WTC11 (cell line): ENCODE measurements around the gene BBS9. TPM values are rescaled to one million over a fixed set of nuclear protein-coding genes. Genes with fewer than 3 reads are reported as not detected.

Experiments
- ATAC-seq: fragments of 200-7000 bp; cut with Tn5 transposase; 2 replicates; pipeline ENCODE4 v1.10.0; 2021; ENCODE audit warnings: mild to moderate bottlenecking, moderate library complexity
- CTCF ChIA-PET: fragments of 300-600 bp; sonication (Branson Sonifier 250); formaldehyde crosslinking; loops from one replicate; lab custom pipeline; 2021; ENCODE audit warnings: antibody characterized with exemption; lab: Charles Lee
- POLR2A ChIA-PET: fragments of 350-600 bp; sonication (Branson Sonifier 250); formaldehyde crosslinking; loops from one replicate; lab custom pipeline; 2021; ENCODE audit warnings: antibody characterized with exemption; lab: Charles Lee
- DNase-seq: peaks from one replicate; pipeline ENCODE4 v3.0.0; 2021; ENCODE audit warnings: low spot score
- H3K27ac Mint-ChIP-seq: 2 replicates; pipeline ENCODE4 v1.8.0; 2021; ENCODE audit warnings: mixed read lengths
- H3K27me3 Mint-ChIP-seq: 2 replicates; pipeline ENCODE4 v1.8.0; 2021; ENCODE audit warnings: low read depth, mild to moderate bottlenecking, moderate library complexity, mixed read lengths
- H3K36me3 Mint-ChIP-seq: 2 replicates; pipeline ENCODE4 v1.8.0; 2021; ENCODE audit warnings: mixed read lengths
- H3K4me1 Mint-ChIP-seq: 2 replicates; pipeline ENCODE4 v1.8.0; 2022; ENCODE audit warnings: mixed read lengths
- H3K4me3 Mint-ChIP-seq: 2 replicates; pipeline ENCODE4 v1.8.0; 2021; ENCODE audit warnings: mild to moderate bottlenecking, moderate library complexity, mixed read lengths
- H3K9me3 Mint-ChIP-seq: 2 replicates; pipeline ENCODE4 v1.8.0; 2021; ENCODE audit warnings: mixed read lengths
- ATF1 ChIP-seq: sonication (generic); formaldehyde crosslinking; IDR thresholded peaks from 2 replicates; pipeline ENCODE4 v1.8.1; 2023; ENCODE audit warnings: mild to moderate bottlenecking, moderate library complexity, missing genetic modification reagents
- CBFB ChIP-seq: sonication (generic); formaldehyde crosslinking; IDR thresholded peaks from 2 replicates; pipeline ENCODE4 v1.8.1; 2022; ENCODE audit warnings: mild to moderate bottlenecking, low read depth, missing genetic modification reagents
- FOXJ3 ChIP-seq: sonication (generic); formaldehyde crosslinking; IDR thresholded peaks from 2 replicates; pipeline ENCODE4 v1.9.0; 2021; ENCODE audit warnings: missing genetic modification reagents, mild to moderate bottlenecking, borderline replicate concordance
- HMGA2 ChIP-seq: fragments of 250-450 bp; sonication (Bioruptor Pico); IDR thresholded peaks from 2 replicates; pipeline ENCODE4 v1.4.0; 2021; ENCODE audit warnings: mild to moderate bottlenecking, moderate library complexity
- MYBL2 ChIP-seq: sonication (generic); formaldehyde crosslinking; IDR thresholded peaks from 2 replicates; pipeline ENCODE4 v1.8.1; 2023; ENCODE audit warnings: mild to moderate bottlenecking, moderate library complexity, missing genetic modification reagents
- NFYB ChIP-seq: sonication (generic); formaldehyde crosslinking; conservative IDR thresholded peaks from 2 replicates; pipeline ENCODE4 v1.8.0; 2022; ENCODE audit warnings: low read depth, missing genetic modification reagents
- OVOL2 ChIP-seq: fragments of 250-450 bp; sonication (Bioruptor Pico); IDR thresholded peaks from 2 replicates; pipeline ENCODE4 v1.9.0; 2021; ENCODE audit warnings: mild to moderate bottlenecking, borderline replicate concordance
- SMAD4 ChIP-seq: sonication (generic); formaldehyde crosslinking; IDR thresholded peaks from 2 replicates; pipeline ENCODE4 v1.8.0; 2022; ENCODE audit warnings: mild to moderate bottlenecking, missing genetic modification reagents
- TEAD4 ChIP-seq: sonication (generic); formaldehyde crosslinking; IDR thresholded peaks from 2 replicates; pipeline ENCODE4 v1.8.0; 2022; ENCODE audit warnings: mild to moderate bottlenecking, missing genetic modification reagents
- ZNF232 ChIP-seq: sonication (generic); formaldehyde crosslinking; IDR thresholded peaks from 2 replicates; pipeline ENCODE4 v1.8.0; 2022; ENCODE audit warnings: mild to moderate bottlenecking, missing genetic modification reagents
- total RNA-seq: library from RNA; stranded (reverse); gene quantifications from 3 replicates; pipeline ENCODE4 v1.2.3, GENCODE V29; 2021
- TF ChIP-seq, protein P1 (sequence below): sonication (generic); formaldehyde crosslinking; IDR thresholded peaks from 2 replicates; pipeline ENCODE4 v1.8.0; 2022; ENCODE audit warnings: missing genetic modification reagents
- TF ChIP-seq, protein P2 (sequence below): sonication (generic); formaldehyde crosslinking; IDR thresholded peaks from 2 replicates; pipeline ENCODE4 v1.8.1; 2023; ENCODE audit warnings: mild to moderate bottlenecking, missing genetic modification reagents, moderate library complexity
- TF ChIP-seq, protein P3 (sequence below): sonication (generic); formaldehyde crosslinking; IDR thresholded peaks from 2 replicates; pipeline ENCODE4 v1.8.0; 2022; ENCODE audit warnings: mild to moderate bottlenecking, missing genetic modification reagents
- TF ChIP-seq, protein P4 (sequence below): fragments of 250-450 bp; sonication (Bioruptor Pico); IDR thresholded peaks from 2 replicates; pipeline ENCODE4 v1.9.0; 2021; ENCODE audit warnings: mild to moderate bottlenecking, borderline replicate concordance
- TF ChIP-seq, protein P5 (sequence below): sonication (generic); formaldehyde crosslinking; IDR thresholded peaks from 2 replicates; pipeline ENCODE4 v1.8.0; 2022; ENCODE audit warnings: mild to moderate bottlenecking, missing genetic modification reagents

BBS9 gene
- total RNA-seq, 1 experiment from 2014 or later, result 56.6 TPM

DNA sequence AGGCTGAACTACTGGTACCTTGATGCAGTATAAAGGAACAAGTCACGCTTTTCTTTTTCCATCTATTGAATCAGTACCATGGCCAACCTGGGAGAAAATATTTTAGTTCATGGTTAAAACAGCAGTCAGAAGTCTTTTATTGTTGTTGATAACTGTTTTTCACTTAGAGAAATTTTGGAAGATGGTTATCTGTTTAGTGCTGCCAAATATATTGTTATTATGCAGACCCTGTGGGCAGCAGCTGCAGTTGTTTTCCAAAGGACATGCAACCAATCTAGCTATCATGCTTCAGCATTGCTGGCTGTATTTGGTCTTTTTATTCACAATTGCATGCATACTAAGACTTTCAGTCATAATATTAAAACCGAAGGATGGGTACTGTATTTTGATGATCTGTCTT lies 169.5 kb downstream of the BBS9 start (continued):
- TF ChIP-seq, protein P1, sequence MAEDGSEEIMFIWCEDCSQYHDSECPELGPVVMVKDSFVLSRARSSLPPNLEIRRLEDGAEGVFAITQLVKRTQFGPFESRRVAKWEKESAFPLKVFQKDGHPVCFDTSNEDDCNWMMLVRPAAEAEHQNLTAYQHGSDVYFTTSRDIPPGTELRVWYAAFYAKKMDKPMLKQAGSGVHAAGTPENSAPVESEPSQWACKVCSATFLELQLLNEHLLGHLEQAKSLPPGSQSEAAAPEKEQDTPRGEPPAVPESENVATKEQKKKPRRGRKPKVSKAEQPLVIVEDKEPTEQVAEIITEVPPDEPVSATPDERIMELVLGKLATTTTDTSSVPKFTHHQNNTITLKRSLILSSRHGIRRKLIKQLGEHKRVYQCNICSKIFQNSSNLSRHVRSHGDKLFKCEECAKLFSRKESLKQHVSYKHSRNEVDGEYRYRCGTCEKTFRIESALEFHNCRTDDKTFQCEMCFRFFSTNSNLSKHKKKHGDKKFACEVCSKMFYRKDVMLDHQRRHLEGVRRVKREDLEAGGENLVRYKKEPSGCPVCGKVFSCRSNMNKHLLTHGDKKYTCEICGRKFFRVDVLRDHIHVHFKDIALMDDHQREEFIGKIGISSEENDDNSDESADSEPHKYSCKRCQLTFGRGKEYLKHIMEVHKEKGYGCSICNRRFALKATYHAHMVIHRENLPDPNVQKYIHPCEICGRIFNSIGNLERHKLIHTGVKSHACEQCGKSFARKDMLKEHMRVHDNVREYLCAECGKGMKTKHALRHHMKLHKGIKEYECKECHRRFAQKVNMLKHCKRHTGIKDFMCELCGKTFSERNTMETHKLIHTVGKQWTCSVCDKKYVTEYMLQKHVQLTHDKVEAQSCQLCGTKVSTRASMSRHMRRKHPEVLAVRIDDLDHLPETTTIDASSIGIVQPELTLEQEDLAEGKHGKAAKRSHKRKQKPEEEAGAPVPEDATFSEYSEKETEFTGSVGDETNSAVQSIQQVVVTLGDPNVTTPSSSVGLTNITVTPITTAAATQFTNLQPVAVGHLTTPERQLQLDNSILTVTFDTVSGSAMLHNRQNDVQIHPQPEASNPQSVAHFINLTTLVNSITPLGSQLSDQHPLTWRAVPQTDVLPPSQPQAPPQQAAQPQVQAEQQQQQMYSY (CRISPR knock-in tag), result no peak
- TF ChIP-seq, protein P2, sequence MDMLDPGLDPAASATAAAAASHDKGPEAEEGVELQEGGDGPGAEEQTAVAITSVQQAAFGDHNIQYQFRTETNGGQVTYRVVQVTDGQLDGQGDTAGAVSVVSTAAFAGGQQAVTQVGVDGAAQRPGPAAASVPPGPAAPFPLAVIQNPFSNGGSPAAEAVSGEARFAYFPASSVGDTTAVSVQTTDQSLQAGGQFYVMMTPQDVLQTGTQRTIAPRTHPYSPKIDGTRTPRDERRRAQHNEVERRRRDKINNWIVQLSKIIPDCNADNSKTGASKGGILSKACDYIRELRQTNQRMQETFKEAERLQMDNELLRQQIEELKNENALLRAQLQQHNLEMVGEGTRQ, result no peak

DNA sequence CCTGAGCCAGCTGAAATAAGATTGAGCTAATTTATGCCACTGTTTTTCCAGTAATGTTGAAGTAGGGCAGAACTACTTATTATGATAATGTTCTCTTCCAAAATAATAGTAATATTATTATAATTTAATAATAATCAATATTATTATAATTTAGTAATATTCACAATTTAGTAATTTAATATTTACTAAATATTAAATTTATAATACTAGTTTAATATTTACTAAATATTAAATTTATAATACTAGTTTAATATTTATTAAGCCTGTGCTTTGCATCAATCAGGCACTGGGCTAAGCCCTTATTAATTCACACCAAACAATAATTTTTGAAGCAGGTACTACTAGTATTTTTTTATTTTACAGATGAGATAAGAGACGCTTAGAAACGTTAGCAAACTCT lies 170.1 kb downstream of the BBS9 start:
- Mint-ChIP-seq H3K9me3 (peaks cover 35% of the 10 kb centered on the region), H3K27ac (no peak overlapping the region), H3K27me3 (no peaks in the 10 kb centered on the region; the same call in 1 of the 2 replicates), H3K4me1 (no peaks in the 10 kb centered on the region), H3K4me3 (no peak overlapping the region), H3K36me3 (peaks cover 39% of the 10 kb centered on the region)
- POLR2A ChIA-PET, result no interaction called here
- DNase-seq, result no peak
- CTCF ChIA-PET, result no interaction called here
- no peak for ATAC-seq
- TF ChIP-seq OVOL2 (CRISPR knock-in tag) (no peak), HMGA2 (CRISPR knock-in tag) (peak; percentile 98)
- TF ChIP-seq, all 79 proteins: peak for 1

DNA sequence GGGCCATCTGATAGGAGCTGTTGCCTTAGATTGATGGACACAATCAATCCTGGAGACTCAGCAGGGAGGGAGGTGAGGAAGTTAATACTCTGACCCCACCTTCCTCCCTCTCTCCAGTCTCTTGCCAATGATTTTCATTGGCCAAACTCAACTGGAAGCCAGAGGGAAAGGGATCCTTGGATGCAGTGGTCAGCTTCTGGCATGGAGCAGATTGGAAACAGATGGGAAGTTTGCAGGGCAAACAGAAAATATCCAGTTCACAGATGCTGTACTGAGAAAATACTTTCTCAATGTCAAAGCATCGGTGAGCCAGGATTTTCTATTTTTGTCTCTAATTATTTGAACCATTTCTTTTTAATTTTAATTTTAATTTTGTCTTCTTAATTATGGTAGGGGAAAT lies 170.8 kb downstream of the BBS9 start:
- ChIA-PET POLR2A (no interaction called here), CTCF (no interaction called here)
- no peak for DNase-seq
- H3K36me3 Mint-ChIP-seq, result peaks cover 43% of the 10 kb centered on the region
- peaks cover 42% of the 10 kb centered on the region for H3K9me3 Mint-ChIP-seq
- no peak overlapping the region for H3K27ac Mint-ChIP-seq
- no peaks in the 10 kb centered on the region for H3K4me1 Mint-ChIP-seq
- no peaks in the 10 kb centered on the region; the same call in 1 of the 2 replicates for H3K27me3 Mint-ChIP-seq
- TF ChIP-seq OVOL2 (CRISPR knock-in tag), result no peak
- no peak for TF ChIP-seq NFYB (CRISPR knock-in tag)
- TF ChIP-seq, protein P3, sequence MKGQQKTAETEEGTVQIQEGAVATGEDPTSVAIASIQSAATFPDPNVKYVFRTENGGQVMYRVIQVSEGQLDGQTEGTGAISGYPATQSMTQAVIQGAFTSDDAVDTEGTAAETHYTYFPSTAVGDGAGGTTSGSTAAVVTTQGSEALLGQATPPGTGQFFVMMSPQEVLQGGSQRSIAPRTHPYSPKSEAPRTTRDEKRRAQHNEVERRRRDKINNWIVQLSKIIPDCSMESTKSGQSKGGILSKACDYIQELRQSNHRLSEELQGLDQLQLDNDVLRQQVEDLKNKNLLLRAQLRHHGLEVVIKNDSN, result no peak
- TF ChIP-seq, protein P4, sequence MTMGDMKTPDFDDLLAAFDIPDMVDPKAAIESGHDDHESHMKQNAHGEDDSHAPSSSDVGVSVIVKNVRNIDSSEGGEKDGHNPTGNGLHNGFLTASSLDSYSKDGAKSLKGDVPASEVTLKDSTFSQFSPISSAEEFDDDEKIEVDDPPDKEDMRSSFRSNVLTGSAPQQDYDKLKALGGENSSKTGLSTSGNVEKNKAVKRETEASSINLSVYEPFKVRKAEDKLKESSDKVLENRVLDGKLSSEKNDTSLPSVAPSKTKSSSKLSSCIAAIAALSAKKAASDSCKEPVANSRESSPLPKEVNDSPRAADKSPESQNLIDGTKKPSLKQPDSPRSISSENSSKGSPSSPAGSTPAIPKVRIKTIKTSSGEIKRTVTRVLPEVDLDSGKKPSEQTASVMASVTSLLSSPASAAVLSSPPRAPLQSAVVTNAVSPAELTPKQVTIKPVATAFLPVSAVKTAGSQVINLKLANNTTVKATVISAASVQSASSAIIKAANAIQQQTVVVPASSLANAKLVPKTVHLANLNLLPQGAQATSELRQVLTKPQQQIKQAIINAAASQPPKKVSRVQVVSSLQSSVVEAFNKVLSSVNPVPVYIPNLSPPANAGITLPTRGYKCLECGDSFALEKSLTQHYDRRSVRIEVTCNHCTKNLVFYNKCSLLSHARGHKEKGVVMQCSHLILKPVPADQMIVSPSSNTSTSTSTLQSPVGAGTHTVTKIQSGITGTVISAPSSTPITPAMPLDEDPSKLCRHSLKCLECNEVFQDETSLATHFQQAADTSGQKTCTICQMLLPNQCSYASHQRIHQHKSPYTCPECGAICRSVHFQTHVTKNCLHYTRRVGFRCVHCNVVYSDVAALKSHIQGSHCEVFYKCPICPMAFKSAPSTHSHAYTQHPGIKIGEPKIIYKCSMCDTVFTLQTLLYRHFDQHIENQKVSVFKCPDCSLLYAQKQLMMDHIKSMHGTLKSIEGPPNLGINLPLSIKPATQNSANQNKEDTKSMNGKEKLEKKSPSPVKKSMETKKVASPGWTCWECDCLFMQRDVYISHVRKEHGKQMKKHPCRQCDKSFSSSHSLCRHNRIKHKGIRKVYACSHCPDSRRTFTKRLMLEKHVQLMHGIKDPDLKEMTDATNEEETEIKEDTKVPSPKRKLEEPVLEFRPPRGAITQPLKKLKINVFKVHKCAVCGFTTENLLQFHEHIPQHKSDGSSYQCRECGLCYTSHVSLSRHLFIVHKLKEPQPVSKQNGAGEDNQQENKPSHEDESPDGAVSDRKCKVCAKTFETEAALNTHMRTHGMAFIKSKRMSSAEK (CRISPR knock-in tag), result no peak
- TF ChIP-seq FOXJ3, result no peak
- TF ChIP-seq MYBL2 (CRISPR knock-in tag), result no peak
- ATAC-seq, result no peak
- H3K4me3 Mint-ChIP-seq, result no peak overlapping the region

DNA sequence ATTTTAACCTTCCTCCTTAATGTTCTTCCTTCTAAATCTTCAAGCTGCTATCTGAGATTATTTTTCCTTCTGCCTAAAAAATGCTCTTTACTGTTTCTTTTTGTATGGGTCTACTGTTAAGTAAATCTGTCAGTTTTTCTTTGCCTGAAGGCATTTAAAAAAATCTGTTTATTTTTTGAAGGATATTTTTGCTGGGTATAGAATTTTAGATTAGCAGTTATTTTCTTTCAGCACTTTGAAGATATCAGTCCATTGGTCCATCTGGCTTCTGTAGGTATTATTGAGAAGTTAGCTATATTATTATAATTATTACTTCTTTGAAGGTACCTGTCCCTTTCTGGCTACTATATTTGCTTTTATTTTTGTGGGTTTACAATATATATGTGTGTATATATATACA lies 171.4 kb downstream of the BBS9 start:
- POLR2A ChIA-PET, result no interaction called here
- no peaks in the 10 kb centered on the region for H3K4me1 Mint-ChIP-seq
- ATAC-seq (no peak), DNase-seq (no peak)
- H3K9me3 Mint-ChIP-seq, result peaks cover 48% of the 10 kb centered on the region
- no peaks in the 10 kb centered on the region; the same call in 1 of the 2 replicates for H3K27me3 Mint-ChIP-seq
- CTCF ChIA-PET, result no interaction called here
- no peak overlapping the region for H3K27ac Mint-ChIP-seq
- no peak overlapping the region for H3K4me3 Mint-ChIP-seq
- peaks cover 45% of the 10 kb centered on the region for H3K36me3 Mint-ChIP-seq
- TF ChIP-seq TEAD4 (CRISPR knock-in tag) (no peak), ATF1 (CRISPR knock-in tag) (no peak), ZNF232 (CRISPR knock-in tag) (no peak), CBFB (CRISPR knock-in tag) (no peak), SMAD4 (CRISPR knock-in tag) (no peak)
- TF ChIP-seq, protein P5, sequence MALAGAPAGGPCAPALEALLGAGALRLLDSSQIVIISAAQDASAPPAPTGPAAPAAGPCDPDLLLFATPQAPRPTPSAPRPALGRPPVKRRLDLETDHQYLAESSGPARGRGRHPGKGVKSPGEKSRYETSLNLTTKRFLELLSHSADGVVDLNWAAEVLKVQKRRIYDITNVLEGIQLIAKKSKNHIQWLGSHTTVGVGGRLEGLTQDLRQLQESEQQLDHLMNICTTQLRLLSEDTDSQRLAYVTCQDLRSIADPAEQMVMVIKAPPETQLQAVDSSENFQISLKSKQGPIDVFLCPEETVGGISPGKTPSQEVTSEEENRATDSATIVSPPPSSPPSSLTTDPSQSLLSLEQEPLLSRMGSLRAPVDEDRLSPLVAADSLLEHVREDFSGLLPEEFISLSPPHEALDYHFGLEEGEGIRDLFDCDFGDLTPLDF (CRISPR knock-in tag), result no peak
- TF ChIP-seq, protein P4 (CRISPR knock-in tag), result no peak
